ENCODE measurements around the gene USP5. TPM values are rescaled to one million over a fixed set of nuclear protein-coding genes. Genes with fewer than 3 reads are reported as not detected.

Gene USP5
- total RNA-seq, 1 experiment from 2014 or later: 158 TPM

DNA sequence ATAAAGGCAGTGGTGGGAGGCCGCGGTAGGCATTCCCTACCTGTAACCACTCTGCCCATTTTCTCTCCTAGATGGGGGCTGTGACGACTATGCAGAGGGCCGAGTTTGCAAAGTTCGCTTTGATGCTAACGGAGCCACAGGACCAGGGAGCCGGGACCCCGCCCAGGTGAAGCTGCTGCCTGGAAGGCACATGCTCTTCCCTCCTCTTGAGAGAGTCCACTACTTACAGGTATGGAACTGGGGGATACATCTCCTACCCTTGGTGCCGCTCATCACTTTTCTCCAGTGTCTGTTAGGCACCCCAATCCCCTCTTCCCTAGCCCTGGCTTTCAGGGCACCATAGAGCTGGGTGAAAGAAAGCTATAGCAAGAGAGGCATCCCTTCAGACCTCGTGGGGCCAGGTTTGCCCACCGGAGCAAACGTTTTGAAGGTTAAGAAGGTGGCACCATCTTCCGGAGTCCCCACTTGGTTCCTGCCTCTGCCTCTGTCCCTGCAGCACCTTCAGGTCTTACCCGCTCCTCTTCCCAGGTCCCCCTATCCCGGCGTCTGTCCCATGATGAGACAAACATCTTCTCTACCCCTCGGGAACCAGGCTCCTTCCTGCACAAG lies 25.7 kb upstream of the USP5 start:
- no peak overlapping the region for H3K4me3 Mint-ChIP-seq
- H3K27ac Mint-ChIP-seq: no peak overlapping the region
- no peaks in the 10 kb centered on the region for H3K9me3 Mint-ChIP-seq
- CTCF ChIA-PET: interaction anchor here (0.9 to 8.9 kb wide), 5 partner anchors 43 to 74 kb away, joined by 3 to 112 read pairs (median 5); partner anchors contain the start of genes LAG3, MLF2 and PTMS
- ATAC-seq (no peak), DNase-seq (ENCODE audit: low spot score) (no peak)
- H3K36me3 Mint-ChIP-seq: peaks cover 11% of the 10 kb centered on the region
- POLR2A ChIA-PET: interaction anchor here (1.5 kb wide), 1 partner anchor 48 kb away, joined by 3 read pairs; no protein-coding TSS in a partner anchor
- TF ChIP-seq NR2C2 (CRISPR knock-in tag; IDR thresholded peaks at IDR 0.05) (no peak), ETV6 (CRISPR knock-in tag; IDR thresholded peaks at IDR 0.05) (no peak), RORB (CRISPR knock-in tag; IDR thresholded peaks at IDR 0.05) (no peak), PRRX2 (CRISPR knock-in tag; IDR thresholded peaks at IDR 0.05) (no peak), CTCF (IDR thresholded peaks at IDR 0.05) (no peak), JAZF1 (CRISPR knock-in tag; IDR thresholded peaks at IDR 0.05) (no peak), ZNF138 (CRISPR knock-in tag; conservative IDR thresholded peaks at IDR 0.05) (no peak)
- TF ChIP-seq, protein P1, sequence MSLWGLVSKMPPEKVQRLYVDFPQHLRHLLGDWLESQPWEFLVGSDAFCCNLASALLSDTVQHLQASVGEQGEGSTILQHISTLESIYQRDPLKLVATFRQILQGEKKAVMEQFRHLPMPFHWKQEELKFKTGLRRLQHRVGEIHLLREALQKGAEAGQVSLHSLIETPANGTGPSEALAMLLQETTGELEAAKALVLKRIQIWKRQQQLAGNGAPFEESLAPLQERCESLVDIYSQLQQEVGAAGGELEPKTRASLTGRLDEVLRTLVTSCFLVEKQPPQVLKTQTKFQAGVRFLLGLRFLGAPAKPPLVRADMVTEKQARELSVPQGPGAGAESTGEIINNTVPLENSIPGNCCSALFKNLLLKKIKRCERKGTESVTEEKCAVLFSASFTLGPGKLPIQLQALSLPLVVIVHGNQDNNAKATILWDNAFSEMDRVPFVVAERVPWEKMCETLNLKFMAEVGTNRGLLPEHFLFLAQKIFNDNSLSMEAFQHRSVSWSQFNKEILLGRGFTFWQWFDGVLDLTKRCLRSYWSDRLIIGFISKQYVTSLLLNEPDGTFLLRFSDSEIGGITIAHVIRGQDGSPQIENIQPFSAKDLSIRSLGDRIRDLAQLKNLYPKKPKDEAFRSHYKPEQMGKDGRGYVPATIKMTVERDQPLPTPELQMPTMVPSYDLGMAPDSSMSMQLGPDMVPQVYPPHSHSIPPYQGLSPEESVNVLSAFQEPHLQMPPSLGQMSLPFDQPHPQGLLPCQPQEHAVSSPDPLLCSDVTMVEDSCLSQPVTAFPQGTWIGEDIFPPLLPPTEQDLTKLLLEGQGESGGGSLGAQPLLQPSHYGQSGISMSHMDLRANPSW (CRISPR knock-in tag; conservative IDR thresholded peaks at IDR 0.05; ENCODE audit: low read depth): no peak
- TF ChIP-seq, protein P2, sequence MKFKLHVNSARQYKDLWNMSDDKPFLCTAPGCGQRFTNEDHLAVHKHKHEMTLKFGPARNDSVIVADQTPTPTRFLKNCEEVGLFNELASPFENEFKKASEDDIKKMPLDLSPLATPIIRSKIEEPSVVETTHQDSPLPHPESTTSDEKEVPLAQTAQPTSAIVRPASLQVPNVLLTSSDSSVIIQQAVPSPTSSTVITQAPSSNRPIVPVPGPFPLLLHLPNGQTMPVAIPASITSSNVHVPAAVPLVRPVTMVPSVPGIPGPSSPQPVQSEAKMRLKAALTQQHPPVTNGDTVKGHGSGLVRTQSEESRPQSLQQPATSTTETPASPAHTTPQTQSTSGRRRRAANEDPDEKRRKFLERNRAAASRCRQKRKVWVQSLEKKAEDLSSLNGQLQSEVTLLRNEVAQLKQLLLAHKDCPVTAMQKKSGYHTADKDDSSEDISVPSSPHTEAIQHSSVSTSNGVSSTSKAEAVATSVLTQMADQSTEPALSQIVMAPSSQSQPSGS (CRISPR knock-in tag; IDR thresholded peaks at IDR 0.05; ENCODE audit: borderline replicate concordance, low read depth): no peak
- peaks cover 42% of the 10 kb centered on the region for H3K27me3 Mint-ChIP-seq (ENCODE audit: low read depth)
- H3K4me1 Mint-ChIP-seq: peaks cover 57% of the 10 kb centered on the region

DNA sequence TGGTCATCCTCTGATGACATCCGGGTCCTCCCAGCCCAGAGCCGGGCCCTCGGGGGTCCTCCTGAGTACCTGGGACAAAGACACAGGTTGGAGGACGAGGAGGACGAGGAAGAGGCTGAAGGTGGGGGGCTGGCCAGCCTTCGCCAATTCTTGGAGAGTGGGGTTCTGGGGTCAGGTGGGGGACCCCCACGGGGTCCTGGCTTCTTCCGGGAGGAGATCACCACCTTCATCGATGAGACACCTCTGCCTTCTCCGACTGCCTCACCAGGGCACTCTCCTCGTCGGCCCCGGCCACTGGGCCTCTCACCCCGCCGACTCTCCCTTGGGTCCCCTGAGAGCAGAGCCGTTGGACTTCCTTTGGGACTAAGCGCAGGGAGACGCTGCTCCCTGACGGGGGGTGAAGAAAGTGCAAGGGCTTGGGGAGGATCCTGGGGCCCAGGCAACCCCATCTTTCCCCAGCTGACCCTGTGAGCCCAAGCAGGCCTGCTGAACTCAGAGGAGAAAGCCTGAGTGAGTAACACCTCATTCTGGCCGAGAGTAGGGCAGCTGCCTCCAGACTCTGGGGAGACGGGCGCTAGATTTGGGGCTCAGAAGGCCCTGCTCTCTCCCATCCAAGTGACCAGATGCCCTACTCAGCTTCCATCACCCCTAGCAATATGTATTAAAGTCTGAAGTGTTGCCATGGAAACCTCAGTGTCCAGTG lies 25.1 kb upstream of the USP5 start:
- Mint-ChIP-seq H3K9me3 (no peaks in the 10 kb centered on the region), H3K4me3 (peak overlapping the region; percentile 65), H3K27ac (peak overlapping the region; percentile 35), H3K4me1 (peaks cover 56% of the 10 kb centered on the region), H3K27me3 (ENCODE audit: low read depth) (peaks cover 41% of the 10 kb centered on the region), H3K36me3 (peaks cover 17% of the 10 kb centered on the region)
- POLR2A ChIA-PET: interaction anchor here (1.0 to 1.5 kb wide), 2 partner anchors 46 to 74 kb away, joined by 4 read pairs; partner anchors contain the start of genes MLF2 and SPSB2
- CTCF ChIA-PET: interaction anchor here (0.8 to 8.9 kb wide), 12 partner anchors 14 to 207 kb away, joined by 3 to 112 read pairs (median 4); partner anchors contain the start of genes GNB3, LAG3, MLF2 and PTMS
- DNase-seq (ENCODE audit: low spot score) (no peak), ATAC-seq (no peak)
- TF ChIP-seq SMAD3 (CRISPR knock-in tag; IDR thresholded peaks at IDR 0.05; ENCODE audit: borderline replicate concordance) (no peak), OVOL2 (CRISPR knock-in tag; IDR thresholded peaks at IDR 0.05; ENCODE audit: borderline replicate concordance) (no peak), USF2 (CRISPR knock-in tag; IDR thresholded peaks at IDR 0.05) (no peak), NR3C1 (CRISPR knock-in tag; conservative IDR thresholded peaks at IDR 0.05; ENCODE audit: low read depth) (no peak), USF1 (CRISPR knock-in tag; IDR thresholded peaks at IDR 0.05) (no peak)
- TF ChIP-seq, protein P3, sequence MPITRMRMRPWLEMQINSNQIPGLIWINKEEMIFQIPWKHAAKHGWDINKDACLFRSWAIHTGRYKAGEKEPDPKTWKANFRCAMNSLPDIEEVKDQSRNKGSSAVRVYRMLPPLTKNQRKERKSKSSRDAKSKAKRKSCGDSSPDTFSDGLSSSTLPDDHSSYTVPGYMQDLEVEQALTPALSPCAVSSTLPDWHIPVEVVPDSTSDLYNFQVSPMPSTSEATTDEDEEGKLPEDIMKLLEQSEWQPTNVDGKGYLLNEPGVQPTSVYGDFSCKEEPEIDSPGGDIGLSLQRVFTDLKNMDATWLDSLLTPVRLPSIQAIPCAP (CRISPR knock-in tag; IDR thresholded peaks at IDR 0.05): no peak
- TF ChIP-seq, protein P4, sequence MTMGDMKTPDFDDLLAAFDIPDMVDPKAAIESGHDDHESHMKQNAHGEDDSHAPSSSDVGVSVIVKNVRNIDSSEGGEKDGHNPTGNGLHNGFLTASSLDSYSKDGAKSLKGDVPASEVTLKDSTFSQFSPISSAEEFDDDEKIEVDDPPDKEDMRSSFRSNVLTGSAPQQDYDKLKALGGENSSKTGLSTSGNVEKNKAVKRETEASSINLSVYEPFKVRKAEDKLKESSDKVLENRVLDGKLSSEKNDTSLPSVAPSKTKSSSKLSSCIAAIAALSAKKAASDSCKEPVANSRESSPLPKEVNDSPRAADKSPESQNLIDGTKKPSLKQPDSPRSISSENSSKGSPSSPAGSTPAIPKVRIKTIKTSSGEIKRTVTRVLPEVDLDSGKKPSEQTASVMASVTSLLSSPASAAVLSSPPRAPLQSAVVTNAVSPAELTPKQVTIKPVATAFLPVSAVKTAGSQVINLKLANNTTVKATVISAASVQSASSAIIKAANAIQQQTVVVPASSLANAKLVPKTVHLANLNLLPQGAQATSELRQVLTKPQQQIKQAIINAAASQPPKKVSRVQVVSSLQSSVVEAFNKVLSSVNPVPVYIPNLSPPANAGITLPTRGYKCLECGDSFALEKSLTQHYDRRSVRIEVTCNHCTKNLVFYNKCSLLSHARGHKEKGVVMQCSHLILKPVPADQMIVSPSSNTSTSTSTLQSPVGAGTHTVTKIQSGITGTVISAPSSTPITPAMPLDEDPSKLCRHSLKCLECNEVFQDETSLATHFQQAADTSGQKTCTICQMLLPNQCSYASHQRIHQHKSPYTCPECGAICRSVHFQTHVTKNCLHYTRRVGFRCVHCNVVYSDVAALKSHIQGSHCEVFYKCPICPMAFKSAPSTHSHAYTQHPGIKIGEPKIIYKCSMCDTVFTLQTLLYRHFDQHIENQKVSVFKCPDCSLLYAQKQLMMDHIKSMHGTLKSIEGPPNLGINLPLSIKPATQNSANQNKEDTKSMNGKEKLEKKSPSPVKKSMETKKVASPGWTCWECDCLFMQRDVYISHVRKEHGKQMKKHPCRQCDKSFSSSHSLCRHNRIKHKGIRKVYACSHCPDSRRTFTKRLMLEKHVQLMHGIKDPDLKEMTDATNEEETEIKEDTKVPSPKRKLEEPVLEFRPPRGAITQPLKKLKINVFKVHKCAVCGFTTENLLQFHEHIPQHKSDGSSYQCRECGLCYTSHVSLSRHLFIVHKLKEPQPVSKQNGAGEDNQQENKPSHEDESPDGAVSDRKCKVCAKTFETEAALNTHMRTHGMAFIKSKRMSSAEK (CRISPR knock-in tag; IDR thresholded peaks at IDR 0.05; ENCODE audit: borderline replicate concordance): no peak
- TF ChIP-seq, protein P5, sequence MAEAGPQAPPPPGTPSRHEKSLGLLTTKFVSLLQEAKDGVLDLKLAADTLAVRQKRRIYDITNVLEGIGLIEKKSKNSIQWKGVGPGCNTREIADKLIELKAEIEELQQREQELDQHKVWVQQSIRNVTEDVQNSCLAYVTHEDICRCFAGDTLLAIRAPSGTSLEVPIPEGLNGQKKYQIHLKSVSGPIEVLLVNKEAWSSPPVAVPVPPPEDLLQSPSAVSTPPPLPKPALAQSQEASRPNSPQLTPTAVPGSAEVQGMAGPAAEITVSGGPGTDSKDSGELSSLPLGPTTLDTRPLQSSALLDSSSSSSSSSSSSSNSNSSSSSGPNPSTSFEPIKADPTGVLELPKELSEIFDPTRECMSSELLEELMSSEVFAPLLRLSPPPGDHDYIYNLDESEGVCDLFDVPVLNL (CRISPR knock-in tag; IDR thresholded peaks at IDR 0.05; ENCODE audit: borderline replicate concordance, low read depth): no peak

All from WTC11 (cell line).